ENCODE data around the gene PCNA.

DNA sequence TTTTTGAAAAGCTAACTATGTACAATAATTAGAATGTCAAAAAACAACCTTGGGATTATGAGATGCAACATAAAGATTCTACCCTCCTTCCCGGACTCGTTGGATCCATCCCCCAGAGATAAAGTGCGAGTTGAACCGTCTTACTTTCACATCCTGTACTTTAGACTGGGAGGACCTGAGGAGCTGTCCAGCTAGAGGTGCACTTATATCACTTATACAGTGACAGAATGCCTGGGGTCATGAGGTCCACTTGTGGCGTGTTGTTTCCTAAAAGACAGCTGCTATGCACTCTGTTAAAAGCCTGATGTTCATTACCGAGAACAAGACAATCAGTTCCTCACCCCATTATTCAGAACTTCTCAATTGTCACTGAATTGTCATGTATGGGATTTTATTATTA, 9.1 kb upstream of the PCNA start:
- TF ChIP-seq, protein P1, sequence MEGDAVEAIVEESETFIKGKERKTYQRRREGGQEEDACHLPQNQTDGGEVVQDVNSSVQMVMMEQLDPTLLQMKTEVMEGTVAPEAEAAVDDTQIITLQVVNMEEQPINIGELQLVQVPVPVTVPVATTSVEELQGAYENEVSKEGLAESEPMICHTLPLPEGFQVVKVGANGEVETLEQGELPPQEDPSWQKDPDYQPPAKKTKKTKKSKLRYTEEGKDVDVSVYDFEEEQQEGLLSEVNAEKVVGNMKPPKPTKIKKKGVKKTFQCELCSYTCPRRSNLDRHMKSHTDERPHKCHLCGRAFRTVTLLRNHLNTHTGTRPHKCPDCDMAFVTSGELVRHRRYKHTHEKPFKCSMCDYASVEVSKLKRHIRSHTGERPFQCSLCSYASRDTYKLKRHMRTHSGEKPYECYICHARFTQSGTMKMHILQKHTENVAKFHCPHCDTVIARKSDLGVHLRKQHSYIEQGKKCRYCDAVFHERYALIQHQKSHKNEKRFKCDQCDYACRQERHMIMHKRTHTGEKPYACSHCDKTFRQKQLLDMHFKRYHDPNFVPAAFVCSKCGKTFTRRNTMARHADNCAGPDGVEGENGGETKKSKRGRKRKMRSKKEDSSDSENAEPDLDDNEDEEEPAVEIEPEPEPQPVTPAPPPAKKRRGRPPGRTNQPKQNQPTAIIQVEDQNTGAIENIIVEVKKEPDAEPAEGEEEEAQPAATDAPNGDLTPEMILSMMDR (IDR thresholded peaks at IDR 0.05) = no peak
- TF ChIP-seq POLR2A (IDR thresholded peaks at IDR 0.05) = no peak

Measured in lower leg skin (tissue), 3 donors.